Esophagus muscularis mucosa (tissue), 4 donors: Measurements from ENCODE around the gene ANKS1B. TPM values are rescaled to one million over a fixed set of nuclear protein-coding genes. Genes with fewer than 3 reads are reported as not detected.

Experiments
- DNase-seq: peaks from one replicate; pipeline ENCODE4 v3.0.0-alpha.2; 2017; ENCODE audit errors: extremely low spot score
- H3K27ac ChIP-seq, 4 donors: fragments of 200-600 bp; sonication (generic); replicated peaks in 1 of 4; 1 replicate in 3 of 4; 2 replicates in 1 of 4; pipeline ENCODE4 v1.5.1; 2016 to 2019; ENCODE audit warnings: mild to moderate bottlenecking in 1 of 4
- H3K27me3 ChIP-seq, 4 donors: fragments of 200-600 bp; sonication (generic); one replicate each; pipeline versions ENCODE4 v1.5.1 to v1.6.0; 2016 to 2019
- H3K36me3 ChIP-seq, 4 donors: fragments of 200-600 bp; sonication (generic); one replicate each; pipeline ENCODE4 v1.5.1; 2016 to 2019
- H3K4me1 ChIP-seq, 4 donors: fragments of 200-600 bp; sonication (generic); one replicate each; pipeline ENCODE4 v1.5.1; 2016 to 2019
- H3K4me3 ChIP-seq, 4 donors: fragments of 200-600 bp; sonication (generic); 1 replicate in 2 of 4; 2 replicates in 2 of 4; pipeline ENCODE4 v1.5.1; 2016 to 2019; ENCODE audit warnings: mild to moderate bottlenecking in 4 of 4, moderate library complexity in 1 of 4
- H3K9me3 ChIP-seq, 4 donors: fragments of 200-600 bp; sonication (generic); 1 replicate in 3 of 4; 2 replicates in 1 of 4; pipeline ENCODE4 v1.5.1; 2016 to 2019
- EP300 ChIP-seq: sonication (generic); formaldehyde crosslinking; IDR thresholded peaks from one replicate; pipeline ENCODE4 v1.6.1; 2017; ENCODE audit warnings: antibody characterized with exemption
- POLR2A ChIP-seq: fragments of 450-650 bp; IDR thresholded peaks from one replicate; pipeline ENCODE4 v1.6.1; 2017; ENCODE audit warnings: antibody characterized with exemption, moderate library complexity, mild to moderate bottlenecking, low read depth
- POLR2AphosphoS5 ChIP-seq, 2 donors: sonication (generic); formaldehyde crosslinking; IDR thresholded peaks; one replicate each; pipeline ENCODE4 v1.6.1; 2017; ENCODE audit warnings: antibody characterized with exemption in 2 of 2
- WGBS: methylation state at CpG from one replicate; pipeline ENCODE4 v1.1.5; 2018; 5-methylcytosine and 5-hydroxymethylcytosine counted together
- intact Hi-C: fragments of 100-400 bp; cut with DNase I; formaldehyde crosslinking; loops from one replicate; pipeline ENCODE4 v1.15.1; 2023
- total RNA-seq, 4 donors: library from RNA; depleted of rRNA; stranded (reverse); fragments of >200 nt; gene quantifications; one replicate each; pipeline versions ENCODE4 v1.1.0 to v1.2.1, GENCODE V29; 2016
- TF ChIP-seq, protein P1 (sequence below), 3 experiments: fragments of 200-600 bp in 2 of 3; fragments of 450-650 bp in 1 of 3; sonication (generic) in 2 of 3; IDR thresholded peaks; one replicate each; pipeline ENCODE4 v1.5.1; 2017 to 2019; ENCODE audit warnings: antibody characterized with exemption in 3 of 3, mild to moderate bottlenecking in 2 of 3, moderate library complexity in 1 of 3

Gene ANKS1B
- total RNA-seq, 4 donors from 2014 or later = 20.4 to 28.7 (median 21.6) TPM

GRCh38 chr12:99433155-99433554 is 551.6 kb downstream of the ANKS1B start:
- H3K36me3 ChIP-seq = no peaks in the 10 kb centered on the region
- TF ChIP-seq POLR2A (no peak), POLR2AphosphoS5 (IDR thresholded peaks at IDR 0.05) (no peak), EP300 (no peak)
- TF ChIP-seq, protein P1, sequence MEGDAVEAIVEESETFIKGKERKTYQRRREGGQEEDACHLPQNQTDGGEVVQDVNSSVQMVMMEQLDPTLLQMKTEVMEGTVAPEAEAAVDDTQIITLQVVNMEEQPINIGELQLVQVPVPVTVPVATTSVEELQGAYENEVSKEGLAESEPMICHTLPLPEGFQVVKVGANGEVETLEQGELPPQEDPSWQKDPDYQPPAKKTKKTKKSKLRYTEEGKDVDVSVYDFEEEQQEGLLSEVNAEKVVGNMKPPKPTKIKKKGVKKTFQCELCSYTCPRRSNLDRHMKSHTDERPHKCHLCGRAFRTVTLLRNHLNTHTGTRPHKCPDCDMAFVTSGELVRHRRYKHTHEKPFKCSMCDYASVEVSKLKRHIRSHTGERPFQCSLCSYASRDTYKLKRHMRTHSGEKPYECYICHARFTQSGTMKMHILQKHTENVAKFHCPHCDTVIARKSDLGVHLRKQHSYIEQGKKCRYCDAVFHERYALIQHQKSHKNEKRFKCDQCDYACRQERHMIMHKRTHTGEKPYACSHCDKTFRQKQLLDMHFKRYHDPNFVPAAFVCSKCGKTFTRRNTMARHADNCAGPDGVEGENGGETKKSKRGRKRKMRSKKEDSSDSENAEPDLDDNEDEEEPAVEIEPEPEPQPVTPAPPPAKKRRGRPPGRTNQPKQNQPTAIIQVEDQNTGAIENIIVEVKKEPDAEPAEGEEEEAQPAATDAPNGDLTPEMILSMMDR (IDR thresholded peaks at IDR 0.05) = no peak
- intact Hi-C loops = no loop called here
- H3K4me3 ChIP-seq = no peak overlapping the region
- no peaks in the 10 kb centered on the region for H3K27me3 ChIP-seq
- H3K4me1 ChIP-seq = no peaks in the 10 kb centered on the region
- DNase-seq = no peak
- H3K9me3 ChIP-seq = no peaks in the 10 kb centered on the region
- WGBS = 97% methylated on average over 1 of the region's 1 CpG
- no peak overlapping the region for H3K27ac ChIP-seq

DNA sequence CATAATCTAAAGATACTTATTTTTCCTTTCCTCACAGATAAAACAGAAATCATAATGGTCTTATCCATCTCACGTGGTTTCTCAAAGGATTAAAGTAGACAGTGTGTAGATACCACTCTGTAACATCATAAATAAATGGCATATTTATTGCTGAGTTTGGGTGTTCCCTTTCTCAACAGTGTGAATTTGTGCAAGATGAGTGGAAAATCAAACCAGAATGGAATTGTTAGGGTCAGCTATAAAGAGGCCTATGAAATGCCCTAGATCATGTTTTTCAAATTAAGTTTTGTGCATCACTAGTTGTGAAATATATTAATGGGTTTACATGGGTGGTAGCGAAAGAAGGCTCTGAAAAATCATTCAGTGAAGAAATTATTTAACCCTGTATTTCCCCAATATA is 553.5 kb downstream of the ANKS1B start:
- no peaks in the 10 kb centered on the region for H3K4me1 ChIP-seq
- intact Hi-C loops = no loop called here
- TF ChIP-seq POLR2A (no peak), POLR2AphosphoS5 (IDR thresholded peaks at IDR 0.05) (no peak), EP300 (no peak)
- TF ChIP-seq, protein P1 (IDR thresholded peaks at IDR 0.05) = no peak
- H3K9me3 ChIP-seq = no peaks in the 10 kb centered on the region
- DNase-seq = no peak
- no peak overlapping the region for H3K27ac ChIP-seq
- no peaks in the 10 kb centered on the region for H3K36me3 ChIP-seq
- no peaks in the 10 kb centered on the region for H3K27me3 ChIP-seq
- 80% methylated on average over 2 of the region's 2 CpGs for WGBS
- no peak overlapping the region for H3K4me3 ChIP-seq

DNA sequence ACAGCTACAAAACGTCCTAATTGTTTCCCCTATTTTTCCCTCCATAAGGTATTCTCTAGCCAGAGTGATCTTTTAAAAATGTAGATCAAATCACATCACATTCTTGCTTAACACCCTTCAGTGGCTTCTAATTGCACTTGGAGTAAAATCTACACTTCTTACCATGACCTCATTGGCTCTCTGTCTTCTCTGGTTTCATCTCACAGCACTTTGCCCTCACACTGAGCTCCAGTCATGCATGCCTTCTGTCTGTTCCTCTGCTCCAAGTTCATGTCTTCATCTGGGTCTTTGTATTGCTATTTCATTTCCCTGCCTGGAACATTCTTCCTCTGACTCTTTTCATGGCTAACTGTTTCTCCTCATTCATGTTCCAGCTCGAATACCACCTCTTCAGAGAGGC is 557.6 kb downstream of the ANKS1B start:
- Histone ChIP-seq H3K4me3 (no peak overlapping the region), H3K9me3 (no peaks in the 10 kb centered on the region), H3K4me1 (no peaks in the 10 kb centered on the region), H3K36me3 (no peaks in the 10 kb centered on the region), H3K27me3 (no peaks in the 10 kb centered on the region), H3K27ac (no peak overlapping the region)
- DNase-seq = no peak
- TF ChIP-seq POLR2AphosphoS5 (IDR thresholded peaks at IDR 0.05) (no peak), POLR2A (no peak), EP300 (no peak)
- TF ChIP-seq, protein P1 (IDR thresholded peaks at IDR 0.05) = no peak
- 81% methylated on average over 2 of the region's 2 CpGs for WGBS
- intact Hi-C loops = no loop called here

DNA sequence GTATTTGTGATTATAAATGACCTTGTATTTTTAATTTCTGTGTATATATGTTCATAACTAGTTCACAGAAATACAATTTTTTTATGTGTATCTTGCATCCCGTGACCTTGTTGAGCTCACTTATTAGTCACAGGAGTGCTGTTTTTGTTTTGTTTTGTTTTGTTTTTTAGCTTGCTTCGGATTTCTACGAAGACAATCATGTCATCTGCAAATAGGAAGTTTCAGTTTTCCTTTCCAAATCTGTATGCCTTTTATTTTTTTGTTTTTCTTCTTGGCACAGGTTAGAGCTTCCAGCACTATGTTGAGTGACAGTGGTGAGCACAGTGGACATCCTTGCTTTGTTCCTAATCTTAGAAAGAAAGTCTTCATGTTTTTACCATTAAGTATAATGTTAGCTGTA is 566.4 kb downstream of the ANKS1B start:
- H3K9me3 ChIP-seq = peaks cover 0 to 7% (median 0%) of the 10 kb centered on the region in 4 donors
- no peak overlapping the region for H3K4me3 ChIP-seq
- no peaks in the 10 kb centered on the region for H3K4me1 ChIP-seq
- no peaks in the 10 kb centered on the region for H3K36me3 ChIP-seq
- no peak for DNase-seq
- WGBS = 90% methylated on average over 3 of the region's 3 CpGs
- H3K27me3 ChIP-seq = no peaks in the 10 kb centered on the region
- intact Hi-C loops = no loop called here
- no peak overlapping the region for H3K27ac ChIP-seq
- TF ChIP-seq EP300 = no peak
- TF ChIP-seq, protein P1 (IDR thresholded peaks at IDR 0.05) = no peak
- no peak for TF ChIP-seq POLR2AphosphoS5 (IDR thresholded peaks at IDR 0.05)
- no peak for TF ChIP-seq POLR2A

DNA sequence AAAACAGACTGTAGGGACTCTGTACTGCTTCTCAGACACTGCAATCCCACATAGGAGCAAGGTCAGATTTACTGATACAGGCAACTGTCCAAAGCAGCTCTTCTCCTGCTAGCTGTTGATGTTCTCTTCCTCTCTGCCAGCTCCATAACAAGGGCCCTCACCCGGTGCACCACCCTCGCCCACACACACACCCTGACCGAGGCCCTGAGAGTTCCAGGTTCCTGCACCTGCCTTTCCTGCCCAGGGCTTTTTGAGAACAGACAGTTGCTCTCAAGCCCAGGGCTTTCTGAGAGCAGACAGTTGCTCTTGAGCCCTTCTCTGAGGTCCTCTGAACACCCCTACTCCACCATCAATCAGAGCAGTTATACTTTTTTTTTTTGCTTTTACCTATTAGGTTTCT is 571.0 kb downstream of the ANKS1B start:
- no peak for DNase-seq
- H3K4me1 ChIP-seq = no peaks in the 10 kb centered on the region
- H3K4me3 ChIP-seq = no peak overlapping the region
- H3K27ac ChIP-seq = no peak overlapping the region
- intact Hi-C loops = no loop called here
- TF ChIP-seq POLR2AphosphoS5 (IDR thresholded peaks at IDR 0.05) (no peak), POLR2A (no peak)
- TF ChIP-seq, protein P1 (IDR thresholded peaks at IDR 0.05) = no peak
- H3K27me3 ChIP-seq = no peaks in the 10 kb centered on the region
- H3K9me3 ChIP-seq = peaks cover 0 to 7% (median 0%) of the 10 kb centered on the region in 4 donors
- 78% methylated on average over 3 of the region's 3 CpGs for WGBS
- no peaks in the 10 kb centered on the region for H3K36me3 ChIP-seq
